ENCODE data around the gene GPATCH2. TPM values are rescaled to one million over a fixed set of nuclear protein-coding genes. Genes with fewer than 3 reads are reported as not detected.

Gene GPATCH2
- total RNA-seq, 1 donor from 2014 or later: 15.6 TPM

GRCh38 chr1:217661407-217661806 lies 30.5 kb upstream of the GPATCH2 start:
- DNase-seq: no peak
- Mint-ChIP-seq H3K9me3 (ENCODE audit: unreplicated experiment) (no peaks in the 10 kb centered on the region), H3K27ac (ENCODE audit: unreplicated experiment) (no peak overlapping the region), H3K4me3 (ENCODE audit: unreplicated experiment) (no peak overlapping the region), H3K4me1 (ENCODE audit: low read depth, unreplicated experiment) (no peaks in the 10 kb centered on the region), H3K36me3 (ENCODE audit: unreplicated experiment) (no peaks in the 10 kb centered on the region), H3K27me3 (ENCODE audit: unreplicated experiment) (peaks cover 2% of the 10 kb centered on the region)
- TF ChIP-seq, protein P1, sequence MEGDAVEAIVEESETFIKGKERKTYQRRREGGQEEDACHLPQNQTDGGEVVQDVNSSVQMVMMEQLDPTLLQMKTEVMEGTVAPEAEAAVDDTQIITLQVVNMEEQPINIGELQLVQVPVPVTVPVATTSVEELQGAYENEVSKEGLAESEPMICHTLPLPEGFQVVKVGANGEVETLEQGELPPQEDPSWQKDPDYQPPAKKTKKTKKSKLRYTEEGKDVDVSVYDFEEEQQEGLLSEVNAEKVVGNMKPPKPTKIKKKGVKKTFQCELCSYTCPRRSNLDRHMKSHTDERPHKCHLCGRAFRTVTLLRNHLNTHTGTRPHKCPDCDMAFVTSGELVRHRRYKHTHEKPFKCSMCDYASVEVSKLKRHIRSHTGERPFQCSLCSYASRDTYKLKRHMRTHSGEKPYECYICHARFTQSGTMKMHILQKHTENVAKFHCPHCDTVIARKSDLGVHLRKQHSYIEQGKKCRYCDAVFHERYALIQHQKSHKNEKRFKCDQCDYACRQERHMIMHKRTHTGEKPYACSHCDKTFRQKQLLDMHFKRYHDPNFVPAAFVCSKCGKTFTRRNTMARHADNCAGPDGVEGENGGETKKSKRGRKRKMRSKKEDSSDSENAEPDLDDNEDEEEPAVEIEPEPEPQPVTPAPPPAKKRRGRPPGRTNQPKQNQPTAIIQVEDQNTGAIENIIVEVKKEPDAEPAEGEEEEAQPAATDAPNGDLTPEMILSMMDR (IDR thresholded peaks at IDR 0.05; ENCODE audit: partially characterized antibody, unreplicated experiment): no peak

DNA sequence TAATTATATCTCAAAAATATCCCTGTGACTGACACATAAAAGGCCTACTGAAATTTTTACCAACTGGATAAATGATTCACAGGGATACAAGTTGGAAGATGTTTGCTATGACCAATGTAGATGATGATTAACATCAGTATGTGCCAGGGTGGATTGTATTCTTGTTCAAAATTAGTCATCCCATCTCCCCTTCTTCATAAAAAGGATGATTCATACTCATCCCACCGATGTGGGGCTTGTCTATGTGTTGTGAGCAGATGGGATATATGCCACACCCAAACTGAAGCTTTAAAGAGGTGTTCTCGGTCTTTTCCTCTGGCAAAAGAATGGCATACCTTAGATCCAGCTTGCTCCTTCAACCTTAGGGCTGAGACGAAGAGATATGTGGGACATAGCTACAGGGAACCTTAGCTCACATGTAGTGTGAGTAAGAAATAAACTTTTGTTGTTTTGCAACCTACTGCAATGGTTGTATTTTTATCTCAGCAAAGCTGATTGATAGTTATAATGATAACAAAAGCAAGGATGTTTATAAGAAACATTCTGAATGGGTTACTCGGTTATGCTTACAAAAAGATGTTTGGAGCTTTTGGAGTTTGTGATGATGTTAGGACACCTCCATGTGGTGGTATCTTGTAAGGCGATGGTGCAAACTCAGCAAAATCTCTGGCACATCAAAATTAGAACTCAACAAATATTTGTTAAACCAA lies 29.6 kb upstream of the GPATCH2 start:
- DNase-seq: no peak
- TF ChIP-seq, protein P1 (IDR thresholded peaks at IDR 0.05; ENCODE audit: partially characterized antibody, unreplicated experiment): no peak
- Mint-ChIP-seq H3K27ac (ENCODE audit: unreplicated experiment) (no peak overlapping the region), H3K36me3 (ENCODE audit: unreplicated experiment) (no peaks in the 10 kb centered on the region), H3K4me3 (ENCODE audit: unreplicated experiment) (no peak overlapping the region), H3K27me3 (ENCODE audit: unreplicated experiment) (peaks cover 2% of the 10 kb centered on the region), H3K9me3 (ENCODE audit: unreplicated experiment) (no peaks in the 10 kb centered on the region), H3K4me1 (ENCODE audit: low read depth, unreplicated experiment) (no peaks in the 10 kb centered on the region)

GRCh38 chr1:217650674-217651073 lies 19.8 kb upstream of the GPATCH2 start:
- Mint-ChIP-seq H3K9me3 (ENCODE audit: unreplicated experiment) (no peaks in the 10 kb centered on the region), H3K27me3 (ENCODE audit: unreplicated experiment) (no peaks in the 10 kb centered on the region)

GRCh38 chr1:217647791-217648190 lies 16.9 kb upstream of the GPATCH2 start:
- Mint-ChIP-seq H3K4me3 (ENCODE audit: unreplicated experiment) (no peak overlapping the region), H3K27me3 (ENCODE audit: unreplicated experiment) (no peaks in the 10 kb centered on the region), H3K36me3 (ENCODE audit: unreplicated experiment) (no peaks in the 10 kb centered on the region), H3K4me1 (ENCODE audit: low read depth, unreplicated experiment) (no peaks in the 10 kb centered on the region), H3K27ac (ENCODE audit: unreplicated experiment) (no peak overlapping the region), H3K9me3 (ENCODE audit: unreplicated experiment) (no peaks in the 10 kb centered on the region)
- no peak for DNase-seq
- TF ChIP-seq, protein P1 (IDR thresholded peaks at IDR 0.05; ENCODE audit: partially characterized antibody, unreplicated experiment): no peak

More at GRCh38 chr1:217650674-217651073, 19.8 kb upstream of the GPATCH2 start:
- no peaks in the 10 kb centered on the region for H3K4me1 Mint-ChIP-seq (ENCODE audit: low read depth, unreplicated experiment)
- TF ChIP-seq, protein P1 (IDR thresholded peaks at IDR 0.05; ENCODE audit: partially characterized antibody, unreplicated experiment): no peak
- H3K4me3 Mint-ChIP-seq (ENCODE audit: unreplicated experiment): no peak overlapping the region
- no peaks in the 10 kb centered on the region for H3K36me3 Mint-ChIP-seq (ENCODE audit: unreplicated experiment)
- no peak for DNase-seq
- no peak overlapping the region for H3K27ac Mint-ChIP-seq (ENCODE audit: unreplicated experiment)

GRCh38 chr1:217642455-217642854 lies 11.6 kb upstream of the GPATCH2 start:
- TF ChIP-seq, protein P1 (IDR thresholded peaks at IDR 0.05; ENCODE audit: partially characterized antibody, unreplicated experiment): no peak
- no peak overlapping the region for H3K4me3 Mint-ChIP-seq (ENCODE audit: unreplicated experiment)

More at GRCh38 chr1:217642455-217642854, 11.6 kb upstream of the GPATCH2 start:
- H3K36me3 Mint-ChIP-seq (ENCODE audit: unreplicated experiment): no peaks in the 10 kb centered on the region
- no peaks in the 10 kb centered on the region for H3K4me1 Mint-ChIP-seq (ENCODE audit: low read depth, unreplicated experiment)
- H3K27ac Mint-ChIP-seq (ENCODE audit: unreplicated experiment): no peak overlapping the region
- DNase-seq: no peak
- no peaks in the 10 kb centered on the region for H3K9me3 Mint-ChIP-seq (ENCODE audit: unreplicated experiment)
- peaks cover 2% of the 10 kb centered on the region for H3K27me3 Mint-ChIP-seq (ENCODE audit: unreplicated experiment)

All from glutamatergic neuron (in vitro differentiated cells).